H1 (cell line): ENCODE results near the gene SERPINB12.

Experiments
- CHD1 ChIP-seq: IDR thresholded peaks from 2 replicates; pipeline ENCODE4 v1.6.1; 2012; ENCODE audit warnings: low read depth, low read length, improper control_type of control experiment
- NANOG ChIP-seq: IDR thresholded peaks from 2 replicates; pipeline ENCODE4 v1.6.1; 2011; ENCODE audit warnings: low read length, low read depth, mild to moderate bottlenecking, inconsistent platforms; ENCODE audit not compliant: insufficient read depth, poor library complexity, severe bottlenecking
- POLR2A ChIP-seq, 2 experiments: IDR thresholded peaks; 1 replicate in 1 of 2; 2 replicates in 1 of 2; pipeline ENCODE4 v1.6.1; 2011; ENCODE audit warnings: low read depth in 2 of 2, low read length in 2 of 2, mild to moderate bottlenecking in 2 of 2; ENCODE audit errors: control extremely low read depth in 1 of 2
- POLR2AphosphoS5 ChIP-seq: IDR thresholded peaks from 2 replicates; pipeline ENCODE4 v1.6.1; 2011; ENCODE audit warnings: low read depth, low read length
- SP1 ChIP-seq: IDR thresholded peaks from 2 replicates; pipeline ENCODE4 v1.6.1; 2011; ENCODE audit warnings: low read depth, low read length
- TF ChIP-seq, protein P1 (sequence below), 3 experiments: IDR thresholded peaks; 1 replicate in 2 of 3; 2 replicates in 1 of 3; pipeline versions ENCODE4 v1.5.1 to v1.6.1; 2011; ENCODE audit warnings: low read length in 3 of 3, mild to moderate bottlenecking in 3 of 3, inconsistent platforms in 2 of 3, low read depth in 1 of 3, moderate library complexity in 1 of 3; ENCODE audit not compliant: insufficient read depth in 1 of 3; ENCODE audit errors: control extremely low read depth in 1 of 3
- TF ChIP-seq, protein P2 (sequence below): IDR thresholded peaks from 2 replicates; pipeline ENCODE4 v1.6.1; 2012; ENCODE audit warnings: inconsistent platforms

DNA sequence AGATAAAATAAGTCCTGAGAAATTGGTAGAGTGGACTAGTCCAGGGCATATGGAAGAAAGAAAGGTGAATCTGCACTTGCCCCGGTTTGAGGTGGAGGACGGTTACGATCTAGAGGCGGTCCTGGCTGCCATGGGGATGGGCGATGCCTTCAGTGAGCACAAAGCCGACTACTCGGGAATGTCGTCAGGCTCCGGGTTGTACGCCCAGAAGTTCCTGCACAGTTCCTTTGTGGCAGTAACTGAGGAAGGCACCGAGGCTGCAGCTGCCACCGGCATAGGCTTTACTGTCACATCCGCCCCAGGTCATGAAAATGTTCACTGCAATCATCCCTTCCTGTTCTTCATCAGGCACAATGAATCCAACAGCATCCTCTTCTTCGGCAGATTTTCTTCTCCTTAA lies 54.8 kb downstream of the SERPINB12 start:
- TF ChIP-seq CHD1 (no peak), POLR2AphosphoS5 (no peak), POLR2A (IDR thresholded peaks at IDR 0.05; ENCODE audit: control extremely low read depth in 1 of 2, low read depth in 2 of 2, low read length in 2 of 2) (no peak), SP1 (no peak), NANOG (no peak)
- TF ChIP-seq, protein P1, sequence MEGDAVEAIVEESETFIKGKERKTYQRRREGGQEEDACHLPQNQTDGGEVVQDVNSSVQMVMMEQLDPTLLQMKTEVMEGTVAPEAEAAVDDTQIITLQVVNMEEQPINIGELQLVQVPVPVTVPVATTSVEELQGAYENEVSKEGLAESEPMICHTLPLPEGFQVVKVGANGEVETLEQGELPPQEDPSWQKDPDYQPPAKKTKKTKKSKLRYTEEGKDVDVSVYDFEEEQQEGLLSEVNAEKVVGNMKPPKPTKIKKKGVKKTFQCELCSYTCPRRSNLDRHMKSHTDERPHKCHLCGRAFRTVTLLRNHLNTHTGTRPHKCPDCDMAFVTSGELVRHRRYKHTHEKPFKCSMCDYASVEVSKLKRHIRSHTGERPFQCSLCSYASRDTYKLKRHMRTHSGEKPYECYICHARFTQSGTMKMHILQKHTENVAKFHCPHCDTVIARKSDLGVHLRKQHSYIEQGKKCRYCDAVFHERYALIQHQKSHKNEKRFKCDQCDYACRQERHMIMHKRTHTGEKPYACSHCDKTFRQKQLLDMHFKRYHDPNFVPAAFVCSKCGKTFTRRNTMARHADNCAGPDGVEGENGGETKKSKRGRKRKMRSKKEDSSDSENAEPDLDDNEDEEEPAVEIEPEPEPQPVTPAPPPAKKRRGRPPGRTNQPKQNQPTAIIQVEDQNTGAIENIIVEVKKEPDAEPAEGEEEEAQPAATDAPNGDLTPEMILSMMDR (IDR thresholded peaks at IDR 0.05; ENCODE audit: control extremely low read depth in 1 of 3, insufficient read depth in 1 of 3, low read depth in 1 of 3, low read length in 3 of 3) = no peak
- TF ChIP-seq, protein P2, sequence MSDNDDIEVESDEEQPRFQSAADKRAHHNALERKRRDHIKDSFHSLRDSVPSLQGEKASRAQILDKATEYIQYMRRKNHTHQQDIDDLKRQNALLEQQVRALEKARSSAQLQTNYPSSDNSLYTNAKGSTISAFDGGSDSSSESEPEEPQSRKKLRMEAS = no peak
